Bronchial epithelial cell (primary cell): ENCODE measurements around the gene PRR29. TPM values are rescaled to one million over a fixed set of nuclear protein-coding genes. Genes with fewer than 3 reads are reported as not detected.

Source experiments
- DNase-seq: peaks from one replicate; pipeline ENCODE4 v3.0.0-alpha.2; 2010; ENCODE audit warnings: low read depth
- FAIRE-seq: peaks from 2 replicates; lab custom pipeline; 2011; peaks lifted over from hg19 to GRCh38; lab: Jason Lieb, UNC
- H3K27me3 ChIP-seq: 2 replicates; pipeline ENCODE4 v1.5.1; 2011; ENCODE audit warnings: low read length; ENCODE audit not compliant: control insufficient read depth, insufficient read depth
- H3K36me3 ChIP-seq: 2 replicates; pipeline ENCODE4 v1.5.1; 2011; ENCODE audit warnings: low read length; ENCODE audit not compliant: control insufficient read depth, insufficient read depth
- H3K4me3 ChIP-seq: 2 replicates; pipeline ENCODE4 v1.5.1; 2011; ENCODE audit warnings: mild to moderate bottlenecking, low read depth, low read length, control low read depth
- CTCF ChIP-seq: IDR thresholded peaks from 2 replicates; pipeline ENCODE4 v1.5.1; 2011; ENCODE audit warnings: mild to moderate bottlenecking, moderate library complexity, low read length, control low read depth, inconsistent platforms; ENCODE audit not compliant: insufficient read depth, severe bottlenecking
- total RNA-seq: library from RNA; depleted of rRNA; stranded (reverse); fragments of >200 nt; gene quantifications from 2 replicates; pipeline ENCODE4 v1.2.1, GENCODE V29; 2014

PRR29 gene
- total RNA-seq, 1 donor from 2014 or later: not detected

DNA sequence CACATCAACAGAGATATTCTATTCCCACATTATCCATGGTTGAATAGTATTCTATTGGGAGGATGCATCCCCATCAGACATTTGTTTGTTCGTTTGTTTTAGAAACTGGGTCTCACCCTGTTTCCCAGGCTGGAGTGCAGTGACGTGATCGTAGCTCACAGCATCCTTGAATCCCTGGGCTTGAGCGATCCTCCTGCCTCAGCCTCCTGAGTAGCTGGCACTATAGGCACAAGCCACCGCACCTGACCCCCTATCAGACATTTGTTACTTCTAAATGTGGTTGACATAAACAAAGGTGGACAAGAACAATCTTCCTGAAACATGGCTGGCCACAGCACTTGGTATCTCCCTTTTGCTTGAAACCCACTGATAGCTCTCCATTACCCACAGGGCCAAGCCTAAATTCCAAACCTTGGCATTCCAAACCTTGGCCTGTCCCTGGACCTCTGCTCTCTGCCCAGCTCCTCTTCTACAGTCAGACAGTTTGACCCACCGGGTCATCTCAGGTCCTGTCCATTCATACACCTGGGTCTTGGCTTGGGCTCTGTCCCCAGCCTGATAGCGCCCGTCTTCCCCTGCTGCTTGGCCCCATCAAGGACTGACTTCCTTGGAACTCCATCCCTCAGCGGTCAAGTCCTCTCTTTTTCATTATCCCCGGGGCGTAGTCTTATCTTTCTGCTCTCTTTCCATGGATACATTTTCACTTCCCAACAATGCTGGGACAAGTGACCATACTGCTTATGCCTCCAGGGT lies 1.5 kb upstream of the PRR29 start:
- DNase-seq (no peak), FAIRE-seq (no peak)
- Histone ChIP-seq H3K27me3 (peaks cover 10% of the 10 kb centered on the region), H3K36me3 (no peaks in the 10 kb centered on the region), H3K4me3 (no peak overlapping the region)
- TF ChIP-seq CTCF: no peak

GRCh38 chr17:63997341-63998048 lies 656 bp upstream of the PRR29 start:
- Histone ChIP-seq H3K27me3 (peaks cover 5% of the 10 kb centered on the region), H3K36me3 (no peaks in the 10 kb centered on the region), H3K4me3 (peak overlapping the region; percentile 44)
- no peak for FAIRE-seq
- no peak for DNase-seq
- TF ChIP-seq CTCF: no peak

DNA sequence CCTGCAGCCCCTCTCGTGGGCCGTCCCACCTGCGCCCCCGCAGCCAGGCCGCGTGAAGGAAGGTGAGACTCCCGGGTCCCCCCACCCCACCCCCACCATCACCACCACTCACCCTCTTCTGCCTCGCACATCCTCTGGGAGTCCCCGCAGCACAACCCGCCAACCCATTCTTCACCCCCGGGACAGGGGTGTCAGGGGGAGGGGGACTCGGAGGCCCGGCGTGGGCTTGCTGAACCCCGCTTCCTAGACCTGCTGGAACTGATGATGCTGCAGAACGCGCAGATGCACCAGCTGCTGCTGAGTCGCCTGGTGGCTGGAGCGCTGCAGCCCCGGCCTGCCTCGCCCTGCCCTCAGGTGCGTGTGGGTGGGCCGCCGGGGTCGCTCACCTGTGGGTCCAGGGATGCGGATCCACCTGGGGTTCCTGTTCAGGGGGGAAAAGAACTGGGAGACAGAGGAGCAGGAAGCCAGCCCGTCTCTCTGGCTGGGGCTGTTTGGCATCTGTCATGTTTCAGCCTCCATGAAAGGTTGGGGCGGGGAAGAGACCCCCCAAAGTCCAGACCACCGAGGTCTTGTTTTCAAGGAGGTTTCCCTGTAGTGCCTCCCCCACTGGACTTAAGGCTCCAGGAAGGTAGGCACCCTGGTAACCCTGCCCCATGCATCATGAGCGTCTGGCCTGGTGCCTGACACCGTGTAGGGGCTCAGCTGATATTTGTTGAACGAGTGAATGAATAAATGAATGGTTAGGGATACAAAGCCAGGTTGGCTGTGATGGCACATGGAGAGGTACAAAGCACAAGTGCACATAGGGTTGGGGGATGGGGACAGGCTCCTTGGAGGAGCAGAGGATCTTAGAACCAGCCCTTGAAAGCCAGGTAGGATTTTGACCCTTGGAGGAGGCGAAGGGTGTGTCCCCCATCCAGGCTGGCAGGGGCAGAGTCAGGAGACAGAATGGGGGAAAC lies 849 bp downstream of the PRR29 start:
- DNase-seq (no peak), FAIRE-seq (no peak)
- no peak for TF ChIP-seq CTCF
- peaks cover 5% of the 10 kb centered on the region for H3K27me3 ChIP-seq
- no peaks in the 10 kb centered on the region for H3K36me3 ChIP-seq
- H3K4me3 ChIP-seq: peak overlapping the region; percentile 44

GRCh38 chr17:63999680-64000531 lies 1.8 kb downstream of the PRR29 start:
- FAIRE-seq: no peak
- H3K36me3 ChIP-seq: no peaks in the 10 kb centered on the region
- H3K27me3 ChIP-seq: peaks cover 5% of the 10 kb centered on the region
- no peak for DNase-seq
- TF ChIP-seq CTCF: no peak
- no peak overlapping the region for H3K4me3 ChIP-seq

DNA sequence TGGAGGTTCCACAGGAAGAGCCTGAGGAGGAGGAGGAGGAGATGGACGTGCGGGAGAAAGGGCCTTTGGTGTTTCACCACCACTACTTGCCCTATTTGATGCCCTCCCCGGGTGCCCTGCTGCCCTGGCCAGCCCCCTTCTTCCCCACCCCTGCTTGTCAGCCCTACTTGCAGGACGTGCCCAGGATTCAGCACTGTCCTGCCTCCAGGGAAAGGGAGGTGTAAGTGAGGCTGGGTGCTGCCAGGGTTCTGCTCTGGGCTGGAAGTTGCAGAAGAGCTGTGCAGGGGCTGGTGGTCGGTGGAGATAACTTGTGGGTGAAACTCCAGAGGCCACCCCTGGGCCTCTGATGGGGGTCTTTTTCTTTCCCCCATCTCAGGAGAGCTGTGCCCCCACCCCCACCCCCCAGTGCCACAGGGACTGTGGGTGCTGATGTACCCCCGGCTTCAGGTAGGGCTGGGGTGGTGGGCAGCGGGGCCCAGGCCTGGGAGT lies 3.0 kb downstream of the PRR29 start:
- no peak overlapping the region for H3K4me3 ChIP-seq
- peaks cover 5% of the 10 kb centered on the region for H3K27me3 ChIP-seq
- DNase-seq (no peak), FAIRE-seq (no peak)
- TF ChIP-seq CTCF: no peak
- H3K36me3 ChIP-seq: no peaks in the 10 kb centered on the region
